HG02973 (cell line): ENCODE measurements around the gene KIAA1671.

ENCODE experiments used
- ATAC-seq: cut with Tn5 transposase; IDR thresholded peaks from one replicate; pipeline ENCODE4 v1.9.1; 2021; ENCODE audit warnings: moderate library complexity; ENCODE audit not compliant: unreplicated experiment

Gene KIAA1671

GRCh38 chr22:25084405-25085107 is 132.0 kb downstream of the KIAA1671 start:
- no peak for ATAC-seq

GRCh38 chr22:25085156-25085555 is 132.6 kb downstream of the KIAA1671 start:
- no peak for ATAC-seq

GRCh38 chr22:25085930-25086901 is 133.7 kb downstream of the KIAA1671 start:
- ATAC-seq, result peak; percentile 76

DNA sequence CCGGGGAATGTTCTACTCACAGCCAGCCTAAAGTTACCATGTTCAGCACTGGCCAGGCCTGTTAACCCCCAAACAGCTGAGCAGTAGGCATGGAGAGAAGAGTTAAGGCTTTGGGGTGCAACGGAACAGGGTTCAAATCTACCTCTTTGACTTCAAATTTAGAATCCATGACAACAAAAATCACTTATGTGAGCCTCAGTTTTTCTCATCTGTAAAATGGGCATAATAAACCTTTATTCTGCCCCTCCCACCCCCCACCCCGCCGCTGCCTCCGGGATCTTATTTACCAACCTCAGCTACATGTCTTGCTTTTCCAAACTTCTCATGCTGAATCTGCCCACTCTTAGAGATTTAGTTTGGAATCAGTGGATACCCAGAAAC is 134.4 kb downstream of the KIAA1671 start:
- ATAC-seq, result no peak

DNA sequence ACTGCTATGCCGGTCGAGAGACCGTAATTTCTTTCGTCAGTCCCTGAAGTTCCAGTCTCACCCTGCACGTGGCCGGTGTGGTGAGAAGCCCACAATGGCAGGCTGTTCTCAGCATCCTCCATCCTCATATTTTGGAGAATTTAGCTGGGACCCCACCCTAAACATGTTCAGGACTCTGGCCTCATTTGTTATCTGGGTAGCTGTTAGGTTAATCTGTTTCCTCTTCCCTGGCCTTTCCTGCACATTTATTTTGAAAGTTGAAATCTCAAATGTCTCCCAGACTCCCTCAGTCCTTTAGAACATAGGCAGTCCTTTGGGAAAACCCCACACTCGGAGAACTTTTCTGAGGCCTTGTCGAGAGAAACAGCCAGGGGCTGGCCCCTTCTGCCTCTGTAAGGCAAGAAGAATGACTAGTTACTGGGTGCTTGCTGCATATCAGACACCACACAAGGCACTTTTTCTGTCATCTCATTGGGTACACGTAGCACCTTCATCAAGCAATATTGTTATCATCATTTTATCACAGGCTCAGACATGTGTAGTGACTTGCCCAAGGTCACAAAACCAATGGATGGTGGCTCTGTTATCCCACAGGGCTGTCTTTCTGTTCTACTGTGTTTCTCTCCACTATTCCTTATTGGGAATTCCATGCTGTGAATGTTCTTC is 137.8 kb downstream of the KIAA1671 start:
- no peak for ATAC-seq

- no peak for ATAC-seq
Observed at GRCh38 chr22:25091458-25091857, 138.9 kb downstream of the KIAA1671 start.

DNA sequence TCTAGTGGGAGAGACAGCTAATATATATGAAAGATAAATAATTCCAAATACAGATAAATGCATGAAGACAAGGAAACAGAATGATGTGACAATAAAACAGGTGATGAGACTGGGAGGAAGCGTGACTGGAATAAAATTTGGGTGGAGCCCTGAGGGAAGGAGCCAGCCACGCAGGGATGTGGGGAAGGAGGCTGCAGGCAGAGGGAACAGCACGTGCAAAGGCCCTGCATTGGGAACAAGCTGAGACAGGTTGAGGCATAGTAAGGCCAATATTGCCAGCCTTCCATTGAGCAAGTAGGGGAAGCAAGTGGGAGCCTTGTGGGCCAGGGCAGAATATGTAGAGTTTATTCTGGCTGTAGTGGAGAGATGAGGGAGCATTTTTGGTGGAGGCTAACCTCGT is 139.6 kb downstream of the KIAA1671 start:
- ATAC-seq, result no peak

DNA sequence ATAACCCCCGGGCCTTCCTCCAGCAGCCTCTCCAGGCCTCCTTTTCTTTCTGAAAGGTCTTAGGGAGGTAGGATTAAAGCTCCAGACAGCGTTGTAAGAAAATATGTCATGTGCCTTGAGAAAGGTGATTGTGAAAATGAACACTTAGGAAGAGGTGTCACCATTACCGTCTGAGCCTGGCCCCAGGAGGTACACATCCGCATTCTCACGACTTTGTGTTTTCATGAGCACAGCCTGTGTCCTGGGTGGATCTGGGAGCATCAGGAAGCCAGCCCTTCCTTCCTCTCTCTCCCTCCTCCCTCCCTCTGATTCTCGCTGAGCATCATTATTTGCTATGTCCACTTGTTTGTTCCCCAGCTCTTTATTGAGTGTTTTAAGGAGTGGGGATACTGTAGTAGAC is 142.1 kb downstream of the KIAA1671 start:
- no peak for ATAC-seq

GRCh38 chr22:25095869-25096268 is 143.4 kb downstream of the KIAA1671 start:
- no peak for ATAC-seq

DNA sequence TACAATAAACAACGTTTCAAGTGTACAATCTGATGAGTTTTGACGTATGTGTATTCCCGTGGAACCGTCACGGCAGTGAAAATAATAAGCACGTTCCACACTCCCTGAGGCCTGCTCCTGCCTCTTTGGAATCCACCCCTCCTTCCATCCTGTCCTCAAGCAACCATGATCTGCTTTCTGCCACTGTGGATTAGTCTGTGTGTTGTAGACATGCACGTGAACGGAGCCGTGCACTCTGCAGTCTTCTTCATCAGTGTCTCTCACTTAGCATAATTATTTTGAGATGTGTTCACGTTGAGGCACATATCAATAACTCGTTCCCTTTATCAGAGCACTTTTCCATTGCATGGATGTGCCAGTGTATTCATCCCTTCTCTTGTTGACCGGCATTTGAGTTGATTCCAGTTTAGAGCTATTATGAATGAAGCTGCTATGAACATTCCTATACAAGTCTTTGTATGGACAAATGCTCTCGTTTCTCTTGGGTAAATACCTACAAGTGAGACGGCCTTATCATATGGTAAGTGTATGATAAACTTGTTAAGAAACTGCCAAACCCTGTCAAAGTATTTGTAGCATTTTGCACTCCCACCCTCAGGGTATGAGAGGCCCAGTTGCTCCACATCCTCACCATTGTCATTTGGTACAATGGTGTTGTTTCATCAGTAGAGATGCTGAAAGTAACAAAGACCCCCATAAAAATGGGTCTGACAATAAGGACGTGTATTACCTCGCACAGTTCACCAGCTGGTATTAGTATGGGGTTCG is 144.3 kb downstream of the KIAA1671 start:
- no peak for ATAC-seq

DNA sequence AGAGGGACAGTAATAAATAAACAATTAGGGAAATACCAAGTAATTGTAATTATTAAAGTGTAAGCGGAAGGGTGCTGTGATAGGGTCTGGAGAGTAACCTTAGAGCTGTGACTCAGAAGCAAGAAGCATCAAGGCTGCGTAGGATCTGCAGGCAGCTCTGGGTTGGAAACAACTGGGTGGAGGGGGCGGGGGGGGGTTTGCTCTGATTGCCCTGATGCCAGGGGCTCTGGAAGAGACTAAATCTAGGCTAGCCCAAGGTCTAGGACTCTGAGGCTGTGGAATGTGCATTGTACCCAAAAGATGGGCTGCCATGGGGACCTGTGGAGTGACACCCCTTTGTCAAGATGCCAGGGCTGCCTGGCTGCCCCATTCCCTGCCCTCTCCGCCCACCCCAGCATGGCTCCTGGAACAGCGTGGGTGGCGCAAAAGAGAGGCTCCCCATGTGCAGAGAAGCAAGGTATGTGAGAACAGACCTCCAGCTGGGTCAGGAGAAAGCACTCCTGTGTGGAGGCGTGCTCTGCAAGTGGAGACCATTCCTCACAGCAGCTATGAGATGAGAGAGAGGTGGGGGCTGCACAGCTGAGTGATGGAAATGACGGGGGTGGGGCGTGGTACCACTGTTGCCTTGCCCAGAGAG is 146.0 kb downstream of the KIAA1671 start:
- no peak for ATAC-seq

- ATAC-seq, result no peak
Observed at GRCh38 chr22:25099202-25099601, 146.7 kb downstream of the KIAA1671 start.

- ATAC-seq, result no peak
Observed at GRCh38 chr22:25100402-25100801, 147.9 kb downstream of the KIAA1671 start.

- no peak for ATAC-seq
Observed at GRCh38 chr22:25100948-25101347, 148.4 kb downstream of the KIAA1671 start.

GRCh38 chr22:25101501-25101900 is 149.0 kb downstream of the KIAA1671 start:
- ATAC-seq, result no peak

DNA sequence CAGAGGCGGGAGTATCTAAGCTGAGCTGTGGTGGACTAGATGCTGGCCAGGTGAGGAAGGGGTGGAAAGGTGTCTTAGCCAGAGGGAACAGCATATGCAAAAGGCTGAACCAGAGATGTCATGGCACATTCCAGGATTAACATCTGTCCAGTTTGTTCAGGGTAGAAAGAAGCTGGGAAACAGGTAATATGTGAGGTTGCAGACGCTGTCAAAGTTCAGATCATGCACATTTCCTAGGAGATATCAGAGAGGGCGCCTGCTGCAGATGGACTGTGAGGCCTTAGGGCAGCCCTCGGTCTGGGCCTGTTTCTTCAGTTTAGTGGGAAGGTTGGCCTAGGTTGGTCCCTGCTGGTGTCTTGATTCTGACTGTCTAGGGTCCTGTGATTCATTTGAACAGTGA is 149.5 kb downstream of the KIAA1671 start:
- ATAC-seq, result no peak

DNA sequence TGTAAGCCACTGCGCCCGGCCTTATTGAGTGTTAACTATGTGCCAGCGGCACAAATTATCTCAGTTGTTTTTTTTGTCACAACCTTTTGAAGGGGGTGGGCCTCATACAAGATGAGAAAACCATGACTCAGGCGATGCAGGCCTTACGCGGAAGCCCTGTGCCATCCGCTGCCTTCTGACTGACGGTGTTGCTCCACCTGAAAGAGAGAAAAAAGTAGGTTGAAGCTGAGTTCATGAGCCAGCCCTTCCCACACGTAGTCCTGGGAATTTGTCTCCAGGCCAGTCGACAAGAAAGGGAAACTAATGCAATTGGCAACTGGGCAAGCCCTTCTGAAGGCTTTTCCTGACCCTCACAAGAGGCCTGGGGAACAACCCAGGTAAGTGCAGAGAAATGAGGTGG is 150.2 kb downstream of the KIAA1671 start:
- ATAC-seq, result no peak

DNA sequence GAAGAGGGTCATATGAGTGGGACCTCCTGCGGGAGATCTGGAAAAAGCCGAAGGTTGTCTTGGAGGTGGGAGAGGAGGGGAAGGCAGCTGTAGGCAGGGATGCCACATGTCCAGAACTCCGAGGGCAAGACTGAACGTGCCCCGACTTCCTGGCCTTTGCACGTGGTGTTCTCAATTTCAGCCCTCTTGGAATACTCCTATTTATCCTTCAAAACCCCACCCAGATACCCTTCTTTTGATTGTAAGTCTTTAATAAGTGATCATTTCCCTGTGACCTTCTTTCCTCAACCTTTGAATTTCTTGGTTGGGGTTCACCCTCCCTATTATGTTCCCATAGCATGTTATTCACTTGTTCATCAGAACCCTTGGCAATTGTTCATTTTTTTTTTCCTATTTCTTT is 151.9 kb downstream of the KIAA1671 start:
- no peak for ATAC-seq

DNA sequence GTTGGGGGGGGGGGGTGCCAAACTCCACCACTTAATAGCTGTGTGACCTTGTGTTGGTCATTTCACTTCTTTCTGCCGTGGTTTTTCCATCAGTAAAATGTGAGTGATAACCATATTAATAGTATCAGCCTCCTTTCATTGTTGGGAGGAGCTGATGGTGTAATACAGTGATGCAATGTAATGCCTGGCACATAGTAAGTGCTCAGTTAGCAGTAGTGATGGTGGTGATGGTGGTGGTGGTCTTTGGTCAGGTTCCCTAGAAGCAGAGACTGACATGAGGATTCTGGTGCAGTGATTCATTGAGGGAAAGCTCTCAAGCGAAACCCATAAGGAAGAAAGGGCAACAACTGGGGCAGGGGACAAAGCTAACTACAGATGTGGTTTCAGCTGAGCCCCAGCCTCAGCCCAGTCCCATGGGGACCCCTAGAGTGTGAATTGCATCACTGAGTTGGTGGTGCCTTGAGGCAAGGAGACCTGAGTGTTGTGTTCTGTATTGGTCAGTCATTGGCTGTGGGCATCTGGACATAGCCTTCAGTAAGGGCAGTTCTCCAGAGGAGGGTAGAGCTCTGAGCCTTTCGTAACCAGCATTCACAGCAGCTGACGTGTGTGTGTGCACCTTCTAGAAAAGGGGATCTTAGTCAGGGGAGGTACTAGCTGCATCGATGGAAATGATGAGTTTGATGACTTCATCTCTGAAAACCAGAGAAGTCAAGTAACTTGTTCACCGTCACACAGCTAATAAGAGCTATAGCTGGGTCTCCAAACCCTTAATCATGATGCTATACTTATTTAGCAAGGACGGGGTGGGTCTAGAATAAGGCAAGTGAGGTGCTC is 153.5 kb downstream of the KIAA1671 start:
- no peak for ATAC-seq
